DOHH2 (cell line): ENCODE data around the gene SRGAP1.

ENCODE experiments used
- H3F3A ChIP-seq: fragments of 200-600 bp; sonication (generic), shearing (Covaris generic); 2 replicates; pipeline ENCODE4 v1.6.0; 2016; ENCODE audit warnings: antibody characterized with exemption, mild to moderate bottlenecking; ENCODE audit not compliant: control insufficient read depth, insufficient read depth
- H3K27ac ChIP-seq: fragments of 200-600 bp; sonication (generic); 2 replicates; pipeline ENCODE4 v1.5.1; 2014; ENCODE audit warnings: low read depth, mild to moderate bottlenecking, low read length, moderate library complexity
- H3K27me3 ChIP-seq: fragments of 200-600 bp; sonication (generic); 2 replicates; pipeline ENCODE4 v1.6.1; 2014; ENCODE audit warnings: mild to moderate bottlenecking, low read length, mixed read lengths; ENCODE audit not compliant: control insufficient read depth
- H3K36me3 ChIP-seq: fragments of 200-600 bp; sonication (generic); 2 replicates; pipeline ENCODE4 v1.6.1; 2014; ENCODE audit warnings: mild to moderate bottlenecking, low read length, moderate library complexity, mixed read lengths; ENCODE audit not compliant: control insufficient read depth
- H3K4me1 ChIP-seq: fragments of 200-600 bp; sonication (generic); 2 replicates; pipeline ENCODE4 v1.6.1; 2014; ENCODE audit warnings: mild to moderate bottlenecking, low read length, mixed read lengths; ENCODE audit not compliant: control insufficient read depth
- H3K4me2 ChIP-seq: fragments of 200-600 bp; sonication (generic); 2 replicates; pipeline ENCODE4 v1.6.0; 2014; ENCODE audit warnings: mild to moderate bottlenecking, low read length, moderate library complexity
- H3K4me3 ChIP-seq: fragments of 200-600 bp; sonication (generic); 2 replicates; pipeline ENCODE4 v1.5.1; 2014; ENCODE audit warnings: mild to moderate bottlenecking, low read length, mixed read lengths
- H3K79me2 ChIP-seq: fragments of 200-600 bp; sonication (generic); 2 replicates; pipeline ENCODE4 v1.6.1; 2014; ENCODE audit warnings: mild to moderate bottlenecking, low read length, mixed read lengths; ENCODE audit not compliant: control insufficient read depth
- H3K9me2 ChIP-seq: fragments of 200-600 bp; sonication (generic); replicated peaks from 2 replicates; pipeline ENCODE4 v1.6.1; 2014; ENCODE audit warnings: mild to moderate bottlenecking, low read length, mixed read lengths; ENCODE audit not compliant: control insufficient read depth
- H3K9me3 ChIP-seq: fragments of 200-600 bp; sonication (generic); 2 replicates; pipeline ENCODE4 v1.6.1; 2014; ENCODE audit warnings: antibody characterized with exemption, low read length, mixed read lengths; ENCODE audit not compliant: control insufficient read depth, insufficient read depth
- H4K20me1 ChIP-seq: fragments of 200-600 bp; sonication (generic); 2 replicates; pipeline ENCODE4 v1.6.0; 2014; ENCODE audit warnings: low read depth, mild to moderate bottlenecking, antibody characterized with exemption, low read length, moderate library complexity; ENCODE audit not compliant: control insufficient read depth, insufficient read depth
- EZH2phosphoT487 ChIP-seq: fragments of 200-600 bp; sonication (generic); IDR thresholded peaks from 2 replicates; pipeline ENCODE4 v1.6.1; 2017; ENCODE audit warnings: borderline replicate concordance, mild to moderate bottlenecking, antibody characterized with exemption, low read length, moderate library complexity, mixed read lengths
- TF ChIP-seq, protein P1 (sequence below): fragments of 200-600 bp; sonication (generic); IDR thresholded peaks from one replicate; pipeline ENCODE4 v1.5.1; 2014; ENCODE audit warnings: antibody characterized with exemption, mild to moderate bottlenecking, low read depth, low read length; ENCODE audit not compliant: poor library complexity, severe bottlenecking

SRGAP1 gene

GRCh38 chr12:64085996-64086395, 241.5 kb downstream of the SRGAP1 start:
- Histone ChIP-seq H4K20me1 (no peaks in the 10 kb centered on the region), H3K4me2 (no peak overlapping the region), H3K9me2 (no peaks in the 10 kb centered on the region), H3K9me3 (no peaks in the 10 kb centered on the region), H3F3A (no peaks in the 10 kb centered on the region), H3K36me3 (no peaks in the 10 kb centered on the region), H3K27ac (no peak overlapping the region), H3K79me2 (no peaks in the 10 kb centered on the region), H3K4me3 (no peak overlapping the region), H3K4me1 (peaks cover 5% of the 10 kb centered on the region), H3K27me3 (no peaks in the 10 kb centered on the region)
- TF ChIP-seq, protein P1, sequence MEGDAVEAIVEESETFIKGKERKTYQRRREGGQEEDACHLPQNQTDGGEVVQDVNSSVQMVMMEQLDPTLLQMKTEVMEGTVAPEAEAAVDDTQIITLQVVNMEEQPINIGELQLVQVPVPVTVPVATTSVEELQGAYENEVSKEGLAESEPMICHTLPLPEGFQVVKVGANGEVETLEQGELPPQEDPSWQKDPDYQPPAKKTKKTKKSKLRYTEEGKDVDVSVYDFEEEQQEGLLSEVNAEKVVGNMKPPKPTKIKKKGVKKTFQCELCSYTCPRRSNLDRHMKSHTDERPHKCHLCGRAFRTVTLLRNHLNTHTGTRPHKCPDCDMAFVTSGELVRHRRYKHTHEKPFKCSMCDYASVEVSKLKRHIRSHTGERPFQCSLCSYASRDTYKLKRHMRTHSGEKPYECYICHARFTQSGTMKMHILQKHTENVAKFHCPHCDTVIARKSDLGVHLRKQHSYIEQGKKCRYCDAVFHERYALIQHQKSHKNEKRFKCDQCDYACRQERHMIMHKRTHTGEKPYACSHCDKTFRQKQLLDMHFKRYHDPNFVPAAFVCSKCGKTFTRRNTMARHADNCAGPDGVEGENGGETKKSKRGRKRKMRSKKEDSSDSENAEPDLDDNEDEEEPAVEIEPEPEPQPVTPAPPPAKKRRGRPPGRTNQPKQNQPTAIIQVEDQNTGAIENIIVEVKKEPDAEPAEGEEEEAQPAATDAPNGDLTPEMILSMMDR = no peak
- no peak for TF ChIP-seq EZH2phosphoT487

- no peaks in the 10 kb centered on the region for H3K9me2 ChIP-seq
- H3K27ac ChIP-seq = no peak overlapping the region
- no peaks in the 10 kb centered on the region for H4K20me1 ChIP-seq
- H3K9me3 ChIP-seq = no peaks in the 10 kb centered on the region
- H3K4me2 ChIP-seq = no peak overlapping the region
- peaks cover 5% of the 10 kb centered on the region for H3K4me1 ChIP-seq
- no peak overlapping the region for H3K4me3 ChIP-seq
- no peaks in the 10 kb centered on the region for H3K27me3 ChIP-seq
- TF ChIP-seq, protein P1 = no peak
- no peak for TF ChIP-seq EZH2phosphoT487
- H3K79me2 ChIP-seq = no peaks in the 10 kb centered on the region
- H3K36me3 ChIP-seq = no peaks in the 10 kb centered on the region
- H3F3A ChIP-seq = no peaks in the 10 kb centered on the region
Observed at GRCh38 chr12:64086946-64087345, 242.4 kb downstream of the SRGAP1 start.

GRCh38 chr12:64087761-64088160, 243.3 kb downstream of the SRGAP1 start:
- Histone ChIP-seq H3K4me3 (no peak overlapping the region), H3K4me2 (no peak overlapping the region), H3F3A (no peaks in the 10 kb centered on the region), H3K27ac (no peak overlapping the region), H3K27me3 (no peaks in the 10 kb centered on the region), H3K36me3 (no peaks in the 10 kb centered on the region), H3K9me2 (no peaks in the 10 kb centered on the region), H3K9me3 (no peaks in the 10 kb centered on the region), H4K20me1 (no peaks in the 10 kb centered on the region), H3K79me2 (no peaks in the 10 kb centered on the region), H3K4me1 (peaks cover 5% of the 10 kb centered on the region)
- no peak for TF ChIP-seq EZH2phosphoT487
- TF ChIP-seq, protein P1 = no peak
